Gastroesophageal sphincter (tissue), 3 donors: ENCODE data around the gene ARHGAP20.

Source experiments
- EP300 ChIP-seq: sonication (generic); formaldehyde crosslinking; IDR thresholded peaks from one replicate; pipeline ENCODE4 v1.6.1; 2017; ENCODE audit warnings: antibody characterized with exemption, mild to moderate bottlenecking
- TF ChIP-seq, protein P1 (sequence below), 4 experiments: fragments of 200-600 bp in 2 of 4; fragments of 450-650 bp in 2 of 4; sonication (generic) in 1 of 4; IDR thresholded peaks; one replicate each; pipeline ENCODE4 v1.5.1; 2017 to 2019; ENCODE audit warnings: antibody characterized with exemption in 4 of 4, mild to moderate bottlenecking in 2 of 4, moderate library complexity in 2 of 4

DNA sequence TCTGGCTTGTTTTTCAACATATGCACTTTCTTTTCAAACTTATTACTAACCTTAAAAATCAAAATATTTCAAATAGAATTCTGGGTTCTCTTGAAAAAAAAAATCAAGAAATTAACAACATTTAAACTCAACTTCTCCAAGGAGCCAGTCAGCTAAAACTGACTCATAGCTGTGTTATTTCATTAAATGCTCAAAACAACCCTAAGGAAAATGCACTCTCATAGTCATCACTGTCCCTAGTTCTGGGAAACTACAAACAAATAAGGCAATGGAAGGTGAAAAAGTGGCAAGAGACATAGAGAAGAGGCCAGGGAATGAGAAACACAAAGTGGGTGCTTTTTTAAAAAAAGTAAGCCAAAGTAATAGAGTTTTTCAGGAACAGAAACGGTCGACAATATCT, 4.1 kb upstream of the ARHGAP20 start:
- TF ChIP-seq, protein P1, sequence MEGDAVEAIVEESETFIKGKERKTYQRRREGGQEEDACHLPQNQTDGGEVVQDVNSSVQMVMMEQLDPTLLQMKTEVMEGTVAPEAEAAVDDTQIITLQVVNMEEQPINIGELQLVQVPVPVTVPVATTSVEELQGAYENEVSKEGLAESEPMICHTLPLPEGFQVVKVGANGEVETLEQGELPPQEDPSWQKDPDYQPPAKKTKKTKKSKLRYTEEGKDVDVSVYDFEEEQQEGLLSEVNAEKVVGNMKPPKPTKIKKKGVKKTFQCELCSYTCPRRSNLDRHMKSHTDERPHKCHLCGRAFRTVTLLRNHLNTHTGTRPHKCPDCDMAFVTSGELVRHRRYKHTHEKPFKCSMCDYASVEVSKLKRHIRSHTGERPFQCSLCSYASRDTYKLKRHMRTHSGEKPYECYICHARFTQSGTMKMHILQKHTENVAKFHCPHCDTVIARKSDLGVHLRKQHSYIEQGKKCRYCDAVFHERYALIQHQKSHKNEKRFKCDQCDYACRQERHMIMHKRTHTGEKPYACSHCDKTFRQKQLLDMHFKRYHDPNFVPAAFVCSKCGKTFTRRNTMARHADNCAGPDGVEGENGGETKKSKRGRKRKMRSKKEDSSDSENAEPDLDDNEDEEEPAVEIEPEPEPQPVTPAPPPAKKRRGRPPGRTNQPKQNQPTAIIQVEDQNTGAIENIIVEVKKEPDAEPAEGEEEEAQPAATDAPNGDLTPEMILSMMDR (IDR thresholded peaks at IDR 0.05), result no peak
- no peak for TF ChIP-seq EP300
